Sciatic nerve (tissue), 2 donors: ENCODE data around the gene CSH2. TPM values are rescaled to one million over a fixed set of nuclear protein-coding genes. Genes with fewer than 3 reads are reported as not detected.
A peak's percentile ranks its signal among the peaks of the same experiment; 100 is the strongest.

Source experiments
- ATAC-seq: fragments of 200-7000 bp; cut with Tn5 transposase; one replicate; pipeline ENCODE4 v1.9.1; 2020; ENCODE audit warnings: mild to moderate bottlenecking, moderate library complexity
- DNase-seq: peaks from one replicate; pipeline ENCODE4 v3.0.0-alpha.2; 2020; ENCODE audit warnings: low spot score
- intact Hi-C: fragments of 100-400 bp; cut with DNase I; formaldehyde crosslinking; loops from one replicate; pipeline ENCODE4 v1.14.2; 2022
- total RNA-seq: library from RNA; stranded (reverse); fragmentation: NEBNext Ultra II Directional; extraction: Animal tissue kit (Norgen Biotek cat#: 25700); gene quantifications from one replicate; pipeline ENCODE4 v1.2.1, GENCODE V29; 2021
- donor health status: DM: no; HTN: no; CAD: no.
- donor health status: DM: no; HTN: no; CAD: no.

CSH2 gene
- total RNA-seq, 1 donor from 2014 or later, result not detected

DNA sequence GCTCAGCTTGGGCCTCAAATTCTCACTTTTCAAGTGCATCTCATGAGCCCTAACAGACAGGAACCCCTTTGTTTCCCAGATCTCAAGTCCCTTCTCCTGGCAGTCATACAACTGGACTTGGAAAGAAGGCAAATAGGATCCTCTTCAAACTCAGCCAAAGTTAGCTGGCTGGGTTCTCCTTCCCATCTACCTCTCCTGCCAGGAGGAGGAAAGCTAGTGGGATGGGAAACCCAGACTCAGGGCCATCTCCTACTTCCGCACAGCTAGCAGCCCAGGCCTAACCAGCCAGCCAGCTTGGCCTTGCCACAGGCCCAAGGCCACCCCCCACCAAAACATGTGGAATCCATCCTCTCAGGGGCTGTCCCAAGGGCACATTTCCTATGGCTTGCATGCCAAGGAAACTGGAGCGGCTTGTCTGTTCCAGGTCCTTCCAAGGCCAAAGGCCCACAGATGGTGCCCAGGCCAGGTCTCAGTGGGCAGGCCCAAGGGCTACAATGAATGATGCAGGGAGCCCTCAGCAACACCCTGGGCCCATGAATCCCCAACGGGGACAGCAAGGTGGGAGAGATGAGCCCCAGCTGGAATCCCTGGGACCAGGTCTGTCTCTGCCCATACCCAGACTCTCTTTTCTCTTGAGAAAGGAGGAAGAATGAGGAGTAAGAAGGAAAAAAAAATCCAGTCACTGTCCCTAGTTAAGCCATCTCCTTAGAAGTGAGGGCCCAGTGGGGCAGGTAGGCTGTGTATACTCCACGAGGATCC is 32.7 kb downstream of the CSH2 start:
- peak; percentile 0 for ATAC-seq
- intact Hi-C loops, result no loop called here
- no peak for DNase-seq

DNA sequence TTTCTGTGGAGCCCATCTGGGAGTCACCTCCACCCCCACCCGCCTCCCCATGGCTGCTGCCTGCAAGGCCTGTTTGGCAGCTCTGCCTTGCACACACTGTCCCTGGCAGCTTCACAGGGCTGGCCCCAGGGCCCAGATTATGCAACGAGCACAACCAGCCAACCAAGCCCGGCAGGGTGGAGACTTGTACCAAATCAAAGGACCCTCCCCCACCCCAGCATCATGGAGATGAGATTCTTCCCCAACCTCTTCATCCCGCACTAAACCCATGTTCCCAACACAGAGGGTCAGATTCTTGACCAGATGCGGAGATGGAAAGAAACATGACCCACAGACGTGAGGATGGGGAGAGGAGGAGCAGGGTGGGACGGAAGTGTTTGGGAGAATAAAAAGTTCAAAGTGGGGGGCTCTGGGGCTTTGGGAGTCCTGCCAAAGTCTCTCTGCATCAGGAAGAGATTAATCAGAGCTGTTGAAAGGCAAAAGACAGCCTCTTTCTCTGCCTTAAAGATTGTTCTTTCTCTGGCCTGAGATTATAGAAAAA is 34.8 kb downstream of the CSH2 start:
- DNase-seq (peak; percentile 91), ATAC-seq (peak; percentile 79)
- intact Hi-C loops, result no loop called here

DNA sequence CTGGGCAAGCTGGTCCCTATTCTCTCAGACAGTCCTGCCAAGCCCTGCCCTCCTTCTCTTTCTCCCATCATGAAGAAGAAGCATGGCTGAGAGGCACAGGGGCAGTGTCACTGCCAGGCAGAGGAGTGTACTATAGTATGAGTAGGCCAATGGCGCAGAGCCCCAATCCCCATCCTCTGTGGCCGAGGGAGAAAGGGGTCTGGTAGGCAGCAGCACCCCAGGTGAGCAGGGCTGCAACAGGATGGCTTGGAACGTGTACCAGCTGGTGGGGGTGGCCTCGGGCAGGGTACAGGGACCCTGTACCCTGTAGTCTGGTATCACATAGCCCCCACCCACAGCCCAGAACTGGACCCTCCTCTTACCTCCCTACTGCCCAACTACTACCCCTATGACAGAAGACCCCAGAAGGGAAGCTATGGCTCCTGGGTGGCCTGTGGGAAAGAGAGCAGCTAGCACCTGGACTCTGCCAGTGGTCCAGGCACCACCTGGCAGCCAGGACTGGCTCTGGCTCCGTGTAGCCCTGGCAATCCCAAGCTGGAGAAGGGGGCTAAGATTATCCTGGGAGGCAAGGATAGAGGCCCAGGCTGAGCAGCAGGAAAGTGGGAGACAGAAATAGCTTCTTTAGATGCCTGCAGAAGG is 35.4 kb downstream of the CSH2 start:
- DNase-seq, result no peak
- intact Hi-C loops, result no loop called here

DNA sequence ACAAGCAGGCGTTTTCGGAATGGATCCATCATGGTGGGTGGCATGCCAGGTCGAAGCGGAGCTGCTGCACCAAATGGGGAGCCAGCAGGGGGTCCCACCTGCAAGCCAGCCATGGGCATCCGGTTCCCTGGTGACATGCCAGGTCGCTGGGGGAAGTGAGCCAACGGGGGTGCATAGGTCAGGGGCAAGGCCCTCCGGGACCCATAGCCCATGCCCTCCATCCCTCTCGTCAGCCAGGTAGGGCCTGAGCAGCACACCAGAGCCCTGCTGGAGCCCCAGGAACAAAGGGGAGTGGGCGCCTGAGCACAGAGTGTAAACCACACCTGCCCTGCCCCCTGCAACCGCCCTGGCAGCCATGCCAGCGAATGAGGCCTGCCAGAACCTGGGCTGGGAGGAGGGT is 36.0 kb downstream of the CSH2 start:
- no peak for ATAC-seq
- no peak for DNase-seq
- intact Hi-C loops, result no loop called here

More for the DNA sequence above, 35.4 kb downstream of the CSH2 start:
- no peak for ATAC-seq

DNA sequence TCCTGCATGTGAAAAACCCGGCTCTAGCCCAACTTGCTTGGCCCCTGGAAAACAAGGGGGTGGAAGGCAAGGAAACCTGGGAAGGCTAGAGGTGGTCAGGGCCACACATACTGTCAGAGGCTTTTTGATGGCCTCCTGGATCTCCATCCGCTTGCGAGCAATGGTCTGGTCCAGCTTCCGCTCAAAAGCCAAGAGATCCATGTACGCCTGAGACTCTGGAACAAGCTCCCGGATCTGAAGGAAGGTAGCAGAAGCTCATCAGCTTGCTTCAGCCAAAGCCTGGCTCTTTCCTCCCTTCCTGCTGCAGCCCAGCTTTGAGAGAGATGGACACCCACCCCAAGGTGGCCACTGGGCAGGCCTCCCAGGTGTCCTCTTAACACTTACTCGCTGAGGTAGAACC is 36.7 kb downstream of the CSH2 start:
- no peak for DNase-seq
- intact Hi-C loops, result no loop called here
- ATAC-seq, result no peak

DNA sequence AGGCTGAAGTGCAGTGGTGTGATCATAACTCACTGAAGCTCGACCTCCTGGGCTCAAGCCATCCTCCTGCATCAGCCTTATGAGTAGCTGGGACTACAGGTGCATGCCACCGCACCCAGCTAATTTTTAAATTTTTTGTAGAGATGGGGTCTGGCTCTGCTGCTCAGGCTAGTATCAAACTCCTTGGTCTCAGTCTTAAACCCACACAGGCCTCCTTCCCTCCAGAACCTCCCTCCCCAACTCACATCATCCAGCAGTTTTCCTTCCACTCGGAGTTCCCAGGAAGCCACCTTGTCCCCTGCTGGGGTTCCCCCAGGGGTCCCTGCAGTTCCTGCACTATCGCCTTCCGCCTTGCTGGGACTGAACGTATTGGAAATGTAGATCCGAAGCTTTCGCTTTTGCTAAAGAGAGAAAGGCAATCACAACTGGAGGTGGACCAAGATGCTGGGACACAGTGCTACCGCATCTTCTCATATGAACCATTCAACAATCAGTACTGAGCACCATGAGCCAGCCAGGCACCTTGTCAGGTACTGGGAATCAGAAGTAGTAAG is 38.2 kb downstream of the CSH2 start:
- no peak for DNase-seq
- intact Hi-C loops, result no loop called here
- no peak for ATAC-seq

DNA sequence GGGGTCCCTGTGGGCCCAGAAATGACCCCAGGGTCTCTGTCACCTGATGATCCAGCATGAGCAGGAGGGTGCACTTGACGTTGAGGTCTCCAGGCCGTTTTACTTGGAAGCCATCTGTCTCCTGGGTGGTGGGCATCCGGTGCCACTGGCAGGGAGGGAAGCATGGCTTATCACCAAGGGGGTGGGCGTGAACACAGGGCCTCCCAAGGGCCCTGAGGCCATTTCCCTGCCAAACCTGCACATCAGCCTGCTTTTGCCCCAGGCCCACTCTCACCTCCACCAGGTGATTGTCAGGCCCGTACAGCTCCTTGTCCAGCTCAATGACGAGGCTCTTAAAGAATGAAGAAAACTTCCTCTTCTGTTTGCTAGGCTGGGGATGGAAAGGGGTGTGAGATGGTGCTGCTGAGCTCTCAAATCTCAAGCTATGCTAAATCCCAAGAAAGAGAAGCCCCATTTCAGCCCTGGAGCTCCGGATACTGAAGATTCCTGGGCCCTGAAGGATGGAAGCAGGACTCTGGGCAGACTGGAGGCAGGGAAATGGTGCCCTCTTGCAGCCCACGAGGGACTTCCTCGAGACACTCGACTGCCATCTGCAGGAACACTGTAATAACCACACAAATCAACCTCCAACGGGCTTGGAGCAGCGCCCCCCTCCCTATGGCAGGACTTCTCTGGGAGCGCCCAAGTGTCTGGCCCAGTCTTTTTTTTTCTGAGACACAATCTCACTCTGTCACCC is 38.9 kb downstream of the CSH2 start:
- intact Hi-C loops, result no loop called here
- ATAC-seq (no peak), DNase-seq (no peak)

DNA sequence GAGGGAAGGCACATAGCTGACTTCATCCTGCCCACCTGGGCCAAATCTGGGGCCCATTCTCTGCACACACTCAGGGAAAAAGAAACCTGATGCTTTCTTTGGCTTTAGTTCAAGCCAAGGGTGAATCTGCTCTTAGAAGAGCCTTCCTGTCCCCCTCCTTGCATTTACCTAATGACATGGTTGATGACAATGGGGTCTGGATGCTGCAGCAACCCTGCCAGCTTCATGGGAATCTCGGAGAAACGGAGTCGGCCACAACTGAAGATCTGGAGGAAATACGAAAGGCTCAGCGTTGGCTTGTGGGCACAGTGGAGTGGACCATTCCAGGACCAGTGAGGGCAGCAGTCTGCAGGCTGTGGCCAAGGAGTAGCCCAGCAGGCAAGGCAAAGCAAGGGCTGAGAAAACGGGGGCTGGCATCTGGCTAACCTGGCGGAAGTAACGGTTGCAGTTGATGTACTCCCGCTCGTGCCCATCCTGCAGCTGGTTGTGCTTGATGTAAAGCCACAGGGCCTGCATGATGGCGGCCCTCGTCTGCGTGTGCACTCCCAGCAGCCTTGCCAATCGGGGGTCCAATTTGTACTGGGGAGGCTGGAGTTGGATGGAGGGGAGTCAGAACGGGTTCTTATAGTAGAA is 39.6 kb downstream of the CSH2 start:
- DNase-seq, result no peak
- intact Hi-C loops, result no loop called here

DNA sequence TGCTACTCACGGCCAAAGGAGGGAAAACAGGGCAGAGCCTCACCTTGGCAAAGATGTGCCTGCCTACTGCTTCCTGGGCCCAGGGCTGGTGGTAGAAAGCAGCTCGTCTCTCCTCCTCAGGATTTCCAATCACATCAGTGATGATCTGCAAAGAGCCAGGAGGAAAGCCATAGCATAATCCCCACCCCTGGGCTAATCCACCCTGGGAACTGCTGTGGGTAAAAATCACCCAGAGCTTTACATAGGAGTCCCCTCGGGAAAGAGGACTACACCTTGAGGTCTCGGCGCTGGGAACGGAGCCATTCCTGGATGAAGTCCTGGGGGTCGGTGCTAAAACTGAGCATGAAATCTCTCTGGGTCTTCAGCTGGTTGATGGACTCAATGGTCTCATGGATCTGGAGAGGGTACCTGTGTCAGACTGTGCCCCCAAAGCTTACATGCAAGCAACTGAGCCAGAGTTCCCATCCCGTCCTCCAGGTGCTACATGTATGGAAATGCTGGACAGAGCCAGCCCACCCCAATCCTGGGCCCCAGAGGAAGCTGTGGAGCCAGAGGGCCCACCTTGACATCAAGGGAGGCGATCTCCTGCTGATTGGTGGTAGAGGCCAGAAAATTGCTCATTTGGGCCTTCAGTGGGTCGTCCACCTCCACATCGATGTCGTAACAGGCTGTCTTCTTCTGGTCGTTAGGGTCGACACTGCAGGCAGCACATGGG is 40.3 kb downstream of the CSH2 start:
- DNase-seq (no peak), ATAC-seq (no peak)
- intact Hi-C loops, result no loop called here

More for the DNA sequence above, 39.6 kb downstream of the CSH2 start:
- no peak for ATAC-seq

DNA sequence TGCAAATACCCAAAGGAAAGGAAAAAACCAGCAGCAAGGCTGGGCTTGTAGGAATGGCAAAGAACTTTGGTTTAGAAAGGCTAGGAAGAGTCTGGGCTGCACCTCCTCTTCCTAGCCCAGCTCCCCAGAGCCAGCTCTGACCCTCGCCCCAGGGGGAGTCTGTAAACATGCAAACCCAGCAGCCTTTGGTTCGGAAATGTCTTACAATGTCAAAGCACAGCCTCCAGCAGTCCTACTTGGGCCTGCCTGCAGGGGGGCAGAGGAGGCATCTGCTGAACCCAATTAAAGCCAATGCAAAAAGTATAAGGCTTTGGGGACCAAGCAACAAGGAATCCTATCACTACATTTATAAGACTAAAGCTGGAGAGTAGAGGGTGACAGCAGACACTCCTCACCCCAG is 41.0 kb downstream of the CSH2 start:
- no peak for DNase-seq
- intact Hi-C loops, result no loop called here

DNA sequence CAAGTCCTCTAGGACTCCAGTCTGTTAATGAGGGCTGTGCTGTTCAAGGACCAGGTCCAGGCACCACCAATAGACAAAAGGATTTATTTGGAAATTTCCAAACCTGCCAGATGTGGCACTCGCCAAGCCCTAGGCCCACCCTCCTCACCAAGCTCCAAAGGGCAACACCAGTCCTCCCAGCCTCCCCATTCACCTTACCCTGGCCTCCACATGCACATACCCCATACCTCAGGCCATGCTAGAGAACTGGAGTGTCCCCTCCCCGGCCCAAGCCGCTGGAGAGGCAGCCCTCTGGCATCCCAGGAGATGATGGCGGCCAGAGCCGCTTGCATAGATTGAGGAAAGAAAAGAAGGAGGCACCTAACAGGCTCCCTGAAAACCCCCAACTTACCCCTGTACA is 41.5 kb downstream of the CSH2 start:
- ATAC-seq (no peak), DNase-seq (no peak)
- intact Hi-C loops, result no loop called here

More for the DNA sequence above, 41.0 kb downstream of the CSH2 start:
- ATAC-seq, result no peak

DNA sequence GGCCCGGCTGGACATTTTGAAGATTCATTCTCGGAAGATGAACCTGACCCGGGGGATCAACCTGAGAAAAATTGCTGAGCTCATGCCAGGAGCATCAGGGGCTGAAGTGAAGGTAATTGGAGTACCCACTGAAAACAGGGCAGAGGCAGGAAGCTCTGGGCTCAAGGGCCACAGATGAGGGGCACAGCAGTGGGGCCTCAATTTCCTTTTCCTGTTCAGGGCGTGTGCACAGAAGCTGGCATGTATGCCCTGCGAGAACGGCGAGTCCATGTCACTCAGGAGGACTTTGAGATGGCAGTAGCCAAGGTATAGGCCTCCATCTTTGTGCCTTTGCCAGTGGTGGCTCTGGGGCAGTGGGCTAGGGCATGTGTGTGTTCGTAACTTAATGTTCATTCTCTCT is 42.0 kb downstream of the CSH2 start:
- intact Hi-C loops, result no loop called here
- DNase-seq, result no peak
- no peak for ATAC-seq

DNA sequence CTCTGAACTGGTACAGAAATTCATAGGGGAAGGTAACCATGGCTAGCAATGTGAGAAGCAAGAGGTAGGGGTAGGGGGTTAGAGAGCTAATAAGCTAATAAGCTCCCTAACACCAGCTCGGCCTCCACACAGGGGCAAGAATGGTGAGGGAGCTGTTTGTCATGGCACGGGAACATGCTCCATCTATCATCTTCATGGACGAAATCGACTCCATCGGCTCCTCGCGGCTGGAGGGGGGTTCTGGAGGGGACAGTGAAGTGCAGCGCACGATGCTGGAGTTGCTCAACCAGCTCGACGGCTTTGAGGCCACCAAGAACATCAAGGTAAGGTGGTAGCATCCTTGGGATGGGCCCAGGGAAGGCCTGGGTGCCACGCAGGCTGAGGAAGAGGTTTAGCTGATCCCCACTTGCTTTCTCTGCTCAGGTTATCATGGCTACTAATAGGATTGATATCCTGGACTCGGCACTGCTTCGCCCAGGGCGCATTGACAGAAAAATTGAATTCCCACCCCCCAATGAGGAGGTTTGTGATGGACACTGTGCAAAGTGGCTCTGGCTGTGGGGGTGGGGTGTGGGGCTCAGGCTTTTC is 42.5 kb downstream of the CSH2 start:
- ATAC-seq (no peak), DNase-seq (no peak)
- intact Hi-C loops, result no loop called here

DNA sequence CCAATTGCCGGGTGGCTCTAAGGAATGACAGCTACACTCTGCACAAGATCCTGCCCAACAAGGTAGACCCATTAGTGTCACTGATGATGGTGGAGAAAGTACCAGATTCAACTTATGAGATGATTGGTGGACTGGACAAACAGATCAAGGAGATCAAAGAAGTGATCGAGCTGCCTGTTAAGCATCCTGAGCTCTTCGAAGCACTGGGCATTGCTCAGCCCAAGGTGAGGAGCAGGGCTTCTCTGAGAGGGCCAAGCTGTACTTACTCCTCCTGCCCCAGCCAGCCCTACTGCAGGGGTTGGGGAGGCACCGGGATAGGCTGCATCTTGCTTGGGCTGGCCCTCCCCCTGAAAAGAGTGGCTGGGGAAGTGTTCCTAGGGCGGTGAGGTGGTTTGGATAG is 43.2 kb downstream of the CSH2 start:
- ATAC-seq (no peak), DNase-seq (no peak)
- intact Hi-C loops, result no loop called here

DNA sequence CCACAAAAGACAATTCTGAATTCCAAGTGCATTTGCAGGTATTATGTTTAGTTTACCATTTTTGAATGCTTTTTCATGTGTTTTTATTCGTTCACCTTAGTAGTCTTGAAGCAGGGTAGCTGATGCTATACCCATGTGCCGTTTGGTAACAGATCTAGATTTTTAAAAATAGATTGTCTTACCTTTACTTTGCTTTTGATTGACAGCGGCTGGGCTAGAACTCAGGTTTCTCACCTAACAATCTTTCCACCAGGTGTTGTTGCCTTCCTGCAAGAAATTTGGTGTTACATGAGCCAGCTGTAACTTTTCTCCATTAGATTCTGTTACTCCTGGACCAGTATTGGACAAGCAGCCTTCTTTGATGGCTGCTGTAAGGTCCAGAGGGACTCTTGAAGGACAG is 44.5 kb downstream of the CSH2 start:
- intact Hi-C loops, result no loop called here
- DNase-seq (no peak), ATAC-seq (no peak)

DNA sequence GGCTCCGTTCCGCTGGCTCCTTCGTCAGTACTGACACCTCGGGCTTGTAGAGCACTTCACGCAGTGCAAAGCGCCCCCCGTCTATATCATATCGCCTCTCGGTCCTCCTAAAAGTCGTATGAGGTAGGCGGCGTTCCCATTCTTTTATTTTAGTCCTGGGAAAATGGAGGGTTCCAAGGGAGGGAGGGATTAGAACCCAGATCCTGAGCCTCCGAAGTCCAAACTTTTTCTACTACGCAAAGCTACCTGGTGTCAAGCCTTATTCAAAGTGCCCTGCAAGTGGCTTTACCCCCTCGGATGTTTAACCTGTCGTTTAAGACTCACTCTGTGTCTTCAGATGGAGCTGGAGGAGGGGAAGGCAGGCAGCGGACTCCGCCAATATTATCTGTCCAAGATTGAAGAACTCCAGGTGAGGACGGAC is 45.7 kb downstream of the CSH2 start:
- intact Hi-C loops, result no loop called here
- DNase-seq, result no peak
- no peak for ATAC-seq

DNA sequence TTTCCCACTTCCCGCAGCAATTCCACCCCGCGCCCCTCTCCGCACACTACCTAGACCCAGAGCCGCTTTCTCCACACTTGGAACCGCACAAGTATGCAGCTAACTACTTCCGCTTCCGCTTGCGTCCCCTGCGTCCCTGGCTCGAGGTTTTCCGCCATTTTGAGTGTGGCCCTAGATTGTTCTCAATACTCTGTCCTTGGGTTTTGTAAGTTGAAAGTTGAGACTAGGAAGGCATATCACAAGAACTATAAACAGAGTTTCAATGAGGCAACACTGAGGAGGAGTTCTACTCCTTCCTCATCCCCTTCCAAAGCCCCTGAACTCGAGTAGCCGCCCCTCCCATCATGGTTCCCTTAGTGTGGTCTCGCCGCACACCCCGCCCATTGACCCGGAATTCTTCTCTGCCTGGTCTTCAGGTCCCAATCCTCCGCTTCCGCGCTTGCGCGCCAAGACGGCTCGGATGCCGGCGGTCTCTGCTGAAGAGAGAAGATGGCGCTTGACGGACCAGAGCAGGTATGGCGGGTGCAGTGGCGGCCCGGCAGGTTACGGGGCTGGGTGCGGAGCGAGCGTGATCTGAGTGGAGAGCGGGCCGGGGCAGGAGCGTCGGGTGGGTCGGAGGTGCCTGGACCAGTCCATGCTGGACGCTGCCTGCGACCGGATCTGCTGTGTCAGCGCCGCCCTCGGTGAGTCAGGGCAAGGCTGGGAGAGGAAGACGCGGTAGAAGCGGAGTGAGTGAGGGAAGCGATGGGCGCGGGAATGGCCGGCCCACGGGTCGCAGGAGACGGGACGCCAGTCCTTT is 46.3 kb downstream of the CSH2 start, which contains the start of the genes FTSJ3 and PSMC5:
TSS of gene FTSJ3 (minus strand) at position 662 of the 799 bp plus-strand sequence. CDS start 761 bp downstream, outside the sequence.
TSS of gene PSMC5 (plus strand) at position 430 of the 799 bp plus-strand sequence. CDS start at position 490, 60 bp downstream.
- DNase-seq (peak; percentile 96), ATAC-seq (peak; percentile 97)
- intact Hi-C loops, result no loop called here
